VCaP (cell line): Measurements from ENCODE around the gene SCP2.

ENCODE experiments used
- H3K27ac ChIP-seq: fragments of 450-650 bp; 2 replicates; pipeline ENCODE4 v1.5.1; 2017
- CTCF ChIP-seq: fragments of 450-650 bp; conservative IDR thresholded peaks from 2 replicates; pipeline ENCODE4 v1.5.1; 2017; ENCODE audit warnings: mild to moderate bottlenecking, moderate library complexity

SCP2 gene

GRCh38 chr1:53038566-53038965 is 111.5 kb downstream of the SCP2 start:
- TF ChIP-seq CTCF = no peak

GRCh38 chr1:53043271-53043670 is 116.2 kb downstream of the SCP2 start:
- no peak overlapping the region for H3K27ac ChIP-seq
- TF ChIP-seq CTCF = no peak

More at GRCh38 chr1:53038566-53038965, 111.5 kb downstream of the SCP2 start:
- H3K27ac ChIP-seq = no peak overlapping the region

GRCh38 chr1:53044926-53045325 is 117.8 kb downstream of the SCP2 start:
- H3K27ac ChIP-seq = no peak overlapping the region
- no peak for TF ChIP-seq CTCF

GRCh38 chr1:53046930-53047329 is 119.9 kb downstream of the SCP2 start:
- no peak for TF ChIP-seq CTCF
- no peak overlapping the region for H3K27ac ChIP-seq

GRCh38 chr1:53047737-53048736 is 121.0 kb downstream of the SCP2 start:
- TF ChIP-seq CTCF = no peak

GRCh38 chr1:53048960-53049573 is 122.0 kb downstream of the SCP2 start:
- no peak overlapping the region for H3K27ac ChIP-seq
- no peak for TF ChIP-seq CTCF

More at GRCh38 chr1:53047737-53048736, 121.0 kb downstream of the SCP2 start:
- no peak overlapping the region for H3K27ac ChIP-seq

GRCh38 chr1:53049574-53049967 is 122.5 kb downstream of the SCP2 start:
- H3K27ac ChIP-seq = no peak overlapping the region

More at GRCh38 chr1:53049574-53049967, 122.5 kb downstream of the SCP2 start:
- no peak for TF ChIP-seq CTCF
